GM12891 (cell line): ENCODE measurements around the gene LONRF2.

Experiments used
- DNase-seq: peaks from one replicate; pipeline ENCODE4 v3.0.0; 2011; ENCODE audit warnings: low spot score; ENCODE audit not compliant: insufficient read length
- FAIRE-seq: peaks from 2 replicates; lab custom pipeline; 2011; peaks lifted over from hg19 to GRCh38; lab: Jason Lieb, UNC
- PAX5 ChIP-seq: IDR thresholded peaks from 2 replicates; pipeline ENCODE4 v1.6.1; 2011; ENCODE audit warnings: low read length, moderate library complexity, mild to moderate bottlenecking; ENCODE audit not compliant: insufficient read depth, severe bottlenecking
- POLR2A ChIP-seq: IDR thresholded peaks from 2 replicates; pipeline ENCODE4 v1.6.1; 2011; ENCODE audit warnings: low read depth, low read length, control low read depth
- POLR2AphosphoS5 ChIP-seq: IDR thresholded peaks from 2 replicates; pipeline ENCODE4 v1.6.1; 2011; ENCODE audit warnings: low read depth, low read length, control low read depth
- POU2F2 ChIP-seq: IDR thresholded peaks from 2 replicates; pipeline ENCODE4 v1.6.1; 2011; ENCODE audit warnings: low read depth, mild to moderate bottlenecking, control low read depth, low read length, moderate library complexity
- SPI1 ChIP-seq: IDR thresholded peaks from 2 replicates; pipeline ENCODE4 v1.6.1; 2011; ENCODE audit warnings: low read depth, low read length, control low read depth
- TAF1 ChIP-seq: IDR thresholded peaks from 2 replicates; pipeline ENCODE4 v1.6.1; 2011; ENCODE audit warnings: low read depth, low read length, control low read depth

The LONRF2 gene

DNA sequence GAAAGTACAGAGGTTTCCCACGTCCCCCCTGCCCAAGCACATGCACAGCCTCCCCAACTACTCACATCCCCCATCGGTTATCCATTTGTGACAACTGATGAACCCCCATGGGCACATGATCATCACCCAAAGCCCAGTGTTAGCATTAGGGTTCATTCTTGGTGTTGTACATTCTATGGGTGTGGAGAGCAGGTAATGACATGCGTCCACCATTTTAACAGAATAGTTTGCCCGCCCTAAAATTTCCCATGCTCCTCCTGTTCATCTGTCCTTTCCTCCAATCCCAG lies 74.3 kb downstream of the LONRF2 start:
- DNase-seq (peak; percentile 18), FAIRE-seq (no peak)
- TF ChIP-seq POU2F2 (no peak), SPI1 (no peak), POLR2A (no peak), PAX5 (no peak), POLR2AphosphoS5 (no peak), TAF1 (no peak)

DNA sequence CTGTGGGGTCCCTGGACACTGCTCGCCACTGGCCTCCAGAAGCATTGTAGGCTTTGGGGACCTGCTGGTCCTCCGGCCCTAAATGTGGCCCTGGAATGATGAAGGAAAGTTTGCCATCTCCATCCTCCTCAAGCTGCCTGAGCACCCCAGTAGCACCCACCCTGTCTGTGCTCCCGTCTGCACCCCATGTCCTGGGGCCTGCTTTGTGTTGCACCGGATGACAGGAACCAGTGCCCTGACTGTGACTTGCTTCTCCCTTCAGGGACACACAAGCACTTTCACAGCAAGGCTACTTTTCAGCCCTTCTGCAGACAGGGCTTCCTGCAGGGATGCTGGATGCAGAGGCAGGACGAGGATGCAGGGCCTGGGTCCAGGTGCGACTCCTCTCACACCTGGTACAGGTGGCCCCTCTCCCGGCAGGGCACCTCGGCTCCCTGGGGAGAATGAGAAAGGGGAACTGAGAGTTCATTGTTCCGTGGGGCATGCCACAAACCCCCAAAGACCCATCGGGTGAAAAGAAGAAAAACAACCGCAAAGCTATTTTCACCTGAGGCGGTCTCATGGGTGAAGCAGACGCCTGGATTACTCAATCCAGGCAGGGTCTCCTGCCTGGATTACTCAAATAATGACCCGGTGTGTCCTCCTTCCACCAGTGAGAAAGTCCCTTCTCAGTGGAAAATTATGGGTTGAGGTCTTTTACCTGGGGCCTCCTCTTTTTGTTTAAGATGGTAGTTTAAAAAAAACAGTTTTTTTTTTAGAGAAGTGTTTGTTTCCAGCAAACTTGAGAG lies 74.9 kb downstream of the LONRF2 start:
- TF ChIP-seq POLR2AphosphoS5 (peak; percentile 63; the same call in 1 of the 2 replicates), POLR2A (no peak), POU2F2 (peak; percentile 91), TAF1 (no peak), SPI1 (peak; percentile 100), PAX5 (peak; percentile 77)
- FAIRE-seq = peak; percentile 96
- DNase-seq = peak; percentile 67

DNA sequence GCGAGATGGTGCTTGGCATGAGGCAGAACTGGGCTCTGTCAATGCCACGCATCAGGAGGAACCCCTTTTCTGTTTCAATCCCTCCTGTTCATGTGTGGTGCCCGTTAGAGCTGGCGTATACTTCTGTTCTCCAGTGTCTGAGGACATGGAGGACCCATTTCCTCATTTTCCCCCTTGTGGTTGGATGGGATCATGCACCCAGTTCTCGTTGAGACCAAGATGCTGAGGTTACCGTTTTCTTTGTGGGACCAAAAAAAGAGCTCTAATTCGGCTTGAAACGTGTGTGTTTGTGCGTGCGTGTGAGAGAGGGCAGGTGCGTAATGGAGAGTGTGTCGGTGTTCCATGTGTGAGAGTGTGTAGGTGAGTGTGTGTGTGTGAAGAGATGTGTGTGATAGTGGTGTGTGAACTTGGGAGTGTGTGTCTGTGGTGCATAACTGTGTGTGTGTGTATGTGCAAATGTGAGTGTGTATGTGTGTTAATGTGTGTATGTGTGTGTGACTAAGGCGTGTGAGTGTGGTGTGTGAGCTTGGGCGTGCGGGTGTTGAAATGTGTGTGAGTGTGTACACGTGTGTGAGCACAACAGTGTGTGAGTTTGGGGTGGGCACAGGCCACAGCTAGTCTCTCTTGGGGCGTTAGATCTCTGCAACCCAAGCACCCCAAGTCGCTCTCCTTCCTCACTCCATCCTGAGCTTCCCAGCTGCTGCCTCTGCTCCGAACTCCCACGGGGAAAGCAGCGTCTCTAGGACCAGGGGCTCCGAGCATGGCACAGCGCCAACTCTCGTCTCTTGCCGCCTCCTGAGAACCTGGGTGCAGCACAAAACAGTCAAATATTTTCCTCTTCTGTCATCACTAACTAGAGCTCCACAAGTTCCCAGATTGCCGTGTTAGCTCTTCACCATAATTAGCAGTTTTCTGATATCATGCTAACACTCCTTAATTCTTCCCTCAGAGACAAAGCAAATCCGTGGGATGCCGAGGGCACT lies 75.8 kb downstream of the LONRF2 start:
- TF ChIP-seq SPI1 (peak; percentile 80), PAX5 (no peak), POLR2A (no peak), TAF1 (no peak), POU2F2 (no peak), POLR2AphosphoS5 (no peak)
- peak; percentile 90 for FAIRE-seq
- no peak for DNase-seq

DNA sequence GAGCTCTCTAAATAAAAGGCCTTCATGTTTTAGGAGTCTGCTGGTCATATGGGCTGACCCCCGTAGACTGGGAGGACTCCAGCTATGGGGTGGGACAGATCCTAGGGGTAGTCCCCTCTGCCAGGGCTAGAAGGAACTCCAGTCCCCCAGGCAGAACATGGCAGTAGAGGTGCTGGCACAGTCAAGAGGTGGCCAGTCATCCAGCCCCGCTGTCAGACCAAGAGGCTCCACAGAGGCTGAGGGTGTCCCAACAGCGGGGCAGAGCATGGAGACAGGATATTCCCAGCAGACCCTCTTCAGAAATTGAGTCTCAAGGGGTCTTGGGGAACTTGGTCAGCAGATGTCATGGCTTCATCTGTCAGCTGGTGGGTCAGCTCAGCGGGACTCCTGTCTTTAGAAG lies 76.6 kb downstream of the LONRF2 start:
- DNase-seq (no peak), FAIRE-seq (no peak)
- no peak for TF ChIP-seq SPI1
- TF ChIP-seq POU2F2 = no peak
- no peak for TF ChIP-seq POLR2A
- TF ChIP-seq PAX5 = no peak
- no peak for TF ChIP-seq POLR2AphosphoS5
- TF ChIP-seq TAF1 = no peak

DNA sequence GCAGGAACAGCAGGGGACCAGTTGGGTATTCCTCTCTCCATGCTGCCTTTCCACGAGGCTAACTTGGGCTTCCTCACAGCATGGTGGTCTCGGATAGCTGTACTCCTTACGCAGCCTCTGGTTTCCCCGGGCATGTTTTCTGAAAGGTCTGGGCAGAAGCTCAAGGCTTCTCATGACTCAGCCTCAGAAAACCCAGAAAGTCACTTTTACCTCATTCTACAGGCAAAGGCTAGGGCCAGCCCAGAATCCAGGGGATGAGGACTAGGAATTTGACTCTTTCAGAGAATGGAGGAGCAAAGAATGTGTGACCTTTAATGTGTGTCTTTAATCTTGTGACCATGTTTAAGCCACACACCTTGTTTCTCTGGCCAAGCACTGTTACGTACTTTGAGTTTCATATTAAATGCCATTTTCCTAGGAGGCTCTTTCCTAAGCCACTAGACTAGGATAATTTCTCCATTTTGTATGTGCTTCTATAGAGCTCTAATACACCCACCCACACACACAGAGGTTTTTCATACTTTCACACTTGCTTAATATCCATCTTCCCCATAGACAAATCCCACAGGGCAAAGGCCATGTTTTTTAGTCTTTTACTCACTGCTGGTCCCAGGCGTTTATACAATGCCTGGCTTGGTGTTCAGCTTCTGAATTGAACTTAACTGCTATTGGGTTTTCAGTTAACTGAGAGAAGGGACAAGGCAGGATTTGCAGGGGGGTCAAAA lies 77.3 kb downstream of the LONRF2 start:
- FAIRE-seq (peak; percentile 52), DNase-seq (no peak)
- no peak for TF ChIP-seq PAX5
- TF ChIP-seq POLR2AphosphoS5 = no peak
- no peak for TF ChIP-seq POLR2A
- TF ChIP-seq POU2F2 = no peak
- TF ChIP-seq SPI1 = no peak
- no peak for TF ChIP-seq TAF1

DNA sequence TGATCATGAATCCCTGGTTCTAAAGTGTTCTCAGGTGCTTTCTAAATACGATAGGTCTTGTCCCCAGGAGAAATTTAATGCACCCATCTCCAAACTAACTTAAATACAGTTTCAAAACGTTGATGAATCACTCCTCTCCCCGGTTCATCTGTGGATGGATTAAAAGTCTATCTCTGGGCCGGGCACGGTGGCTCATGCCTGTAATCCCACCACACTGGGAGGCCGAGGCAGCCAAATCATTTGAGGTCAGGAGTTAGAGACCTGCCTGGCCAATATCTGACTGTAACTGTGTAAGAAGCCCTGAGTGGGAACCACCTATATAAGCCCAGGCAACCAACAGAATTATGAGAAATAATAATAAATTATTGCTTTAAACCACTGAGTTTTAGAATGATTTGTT lies 78.7 kb downstream of the LONRF2 start:
- FAIRE-seq = no peak
- TF ChIP-seq POLR2AphosphoS5 (no peak), SPI1 (no peak), POU2F2 (no peak), TAF1 (no peak), PAX5 (no peak), POLR2A (no peak)
- DNase-seq = no peak

DNA sequence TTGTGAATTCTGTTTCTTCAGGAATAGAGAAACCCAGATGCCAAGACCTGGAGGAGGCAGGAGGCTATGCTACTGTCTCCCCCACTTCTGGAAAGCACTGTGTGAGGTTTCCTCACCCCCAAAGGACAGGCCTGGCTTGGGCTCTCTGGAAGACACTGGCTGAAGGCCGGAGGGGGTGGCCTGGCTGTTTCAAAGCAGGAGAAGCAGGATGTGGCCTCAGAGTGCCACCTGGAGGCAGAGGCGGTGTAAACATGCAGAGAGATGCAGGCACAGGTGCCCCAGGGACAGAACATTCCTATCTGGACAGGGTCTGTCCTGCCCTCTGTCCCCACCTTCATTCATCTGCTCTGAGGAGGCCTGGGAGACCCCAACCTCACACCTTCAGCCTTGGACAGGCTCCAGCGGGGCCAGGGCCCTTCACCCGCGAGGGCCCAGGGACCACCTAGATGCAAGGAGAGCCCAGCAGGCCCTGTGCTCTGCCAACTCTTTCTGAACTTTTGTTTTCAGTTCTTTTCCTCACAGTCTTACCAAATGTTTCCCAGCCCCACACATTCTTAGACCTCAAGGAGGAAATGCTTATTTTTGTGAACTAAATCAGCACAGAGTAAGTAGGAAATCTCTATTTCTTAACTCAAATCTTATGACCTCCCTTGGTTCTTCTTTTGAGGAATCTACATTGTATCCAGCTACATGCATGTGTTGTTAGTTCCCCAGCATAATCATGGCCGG lies 79.2 kb downstream of the LONRF2 start:
- FAIRE-seq (peak; percentile 94), DNase-seq (peak; percentile 43)
- no peak for TF ChIP-seq POU2F2
- TF ChIP-seq POLR2AphosphoS5 = no peak
- no peak for TF ChIP-seq POLR2A
- TF ChIP-seq SPI1 = no peak
- TF ChIP-seq TAF1 = no peak
- no peak for TF ChIP-seq PAX5

DNA sequence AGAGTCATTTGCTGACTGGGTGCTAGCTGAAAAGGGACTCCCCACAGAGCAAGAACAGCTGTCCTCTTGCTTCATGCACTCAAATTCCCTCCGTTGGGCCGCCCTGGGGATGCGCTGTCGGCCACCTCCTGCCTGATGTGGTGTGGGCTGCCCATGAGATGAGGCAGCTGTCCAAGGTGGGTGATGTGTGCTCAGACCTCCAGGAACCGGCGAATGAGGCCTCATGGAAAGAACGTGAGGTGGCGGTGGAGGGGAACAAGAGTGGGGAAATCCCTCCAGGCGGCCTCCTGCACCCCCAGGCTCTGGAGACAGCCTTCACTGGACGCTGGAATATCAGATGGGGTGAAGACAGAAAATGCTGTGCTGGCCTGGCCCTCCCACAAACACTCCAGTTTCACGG lies 79.8 kb downstream of the LONRF2 start:
- no peak for TF ChIP-seq PAX5
- no peak for TF ChIP-seq POU2F2
- no peak for TF ChIP-seq POLR2A
- no peak for TF ChIP-seq TAF1
- no peak for TF ChIP-seq SPI1
- no peak for TF ChIP-seq POLR2AphosphoS5
- DNase-seq (no peak), FAIRE-seq (no peak)
